NCI-H187 (cell line): ENCODE data around the gene OBSCN.

ENCODE experiments used
- DNase-seq, 2 experiments: peaks; one replicate each; lab custom pipeline; 2025; lab: John Stamatoyannopoulos, UW

Gene OBSCN

GRCh38 chr1:228370941-228371740, 163.3 kb downstream of the OBSCN start:
- no peak for DNase-seq

DNA sequence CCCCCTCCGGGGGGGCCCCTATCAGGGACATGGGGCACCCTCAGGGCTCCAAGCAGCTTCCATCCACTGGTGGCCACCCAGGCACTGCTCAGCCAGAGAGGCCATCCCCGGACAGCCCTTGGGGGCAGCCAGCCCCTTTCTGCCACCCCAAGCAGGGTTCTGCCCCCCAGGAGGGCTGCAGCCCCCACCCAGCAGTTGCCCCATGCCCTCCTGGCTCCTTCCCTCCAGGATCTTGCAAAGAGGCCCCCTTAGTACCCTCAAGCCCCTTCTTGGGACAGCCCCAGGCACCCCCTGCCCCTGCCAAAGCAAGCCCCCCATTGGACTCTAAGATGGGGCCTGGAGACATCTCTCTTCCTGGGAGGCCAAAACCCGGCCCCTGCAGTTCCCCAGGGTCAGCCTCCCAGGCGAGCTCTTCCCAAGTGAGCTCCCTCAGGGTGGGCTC, 163.9 kb downstream of the OBSCN start:
- DNase-seq, result no peak

DNA sequence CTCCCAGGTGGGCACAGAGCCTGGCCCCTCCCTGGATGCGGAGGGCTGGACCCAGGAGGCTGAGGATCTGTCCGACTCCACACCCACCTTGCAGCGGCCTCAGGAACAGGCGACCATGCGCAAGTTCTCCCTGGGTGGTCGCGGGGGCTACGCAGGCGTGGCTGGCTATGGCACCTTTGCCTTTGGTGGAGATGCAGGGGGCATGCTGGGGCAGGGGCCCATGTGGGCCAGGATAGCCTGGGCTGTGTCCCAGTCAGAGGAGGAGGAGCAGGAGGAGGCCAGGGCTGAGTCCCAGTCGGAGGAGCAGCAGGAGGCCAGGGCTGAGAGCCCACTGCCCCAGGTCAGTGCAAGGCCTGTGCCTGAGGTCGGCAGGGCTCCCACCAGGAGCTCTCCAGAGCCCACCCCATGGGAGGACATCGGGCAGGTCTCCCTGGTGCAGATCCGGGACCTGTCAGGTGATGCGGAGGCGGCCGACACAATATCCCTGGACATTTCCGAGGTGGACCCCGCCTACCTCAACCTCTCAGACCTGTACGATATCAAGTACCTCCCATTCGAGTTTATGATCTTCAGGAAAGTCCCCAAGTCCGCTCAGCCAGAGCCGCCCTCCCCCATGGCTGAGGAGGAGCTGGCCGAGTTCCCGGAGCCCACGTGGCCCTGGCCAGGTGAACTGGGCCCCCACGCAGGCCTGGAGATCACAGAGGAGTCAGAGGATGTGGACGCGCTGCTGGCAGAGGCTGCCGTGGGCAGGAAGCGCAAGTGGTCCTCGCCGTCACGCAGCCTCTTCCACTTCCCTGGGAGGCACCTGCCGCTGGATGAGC, 164.5 kb downstream of the OBSCN start:
- no peak for DNase-seq

DNA sequence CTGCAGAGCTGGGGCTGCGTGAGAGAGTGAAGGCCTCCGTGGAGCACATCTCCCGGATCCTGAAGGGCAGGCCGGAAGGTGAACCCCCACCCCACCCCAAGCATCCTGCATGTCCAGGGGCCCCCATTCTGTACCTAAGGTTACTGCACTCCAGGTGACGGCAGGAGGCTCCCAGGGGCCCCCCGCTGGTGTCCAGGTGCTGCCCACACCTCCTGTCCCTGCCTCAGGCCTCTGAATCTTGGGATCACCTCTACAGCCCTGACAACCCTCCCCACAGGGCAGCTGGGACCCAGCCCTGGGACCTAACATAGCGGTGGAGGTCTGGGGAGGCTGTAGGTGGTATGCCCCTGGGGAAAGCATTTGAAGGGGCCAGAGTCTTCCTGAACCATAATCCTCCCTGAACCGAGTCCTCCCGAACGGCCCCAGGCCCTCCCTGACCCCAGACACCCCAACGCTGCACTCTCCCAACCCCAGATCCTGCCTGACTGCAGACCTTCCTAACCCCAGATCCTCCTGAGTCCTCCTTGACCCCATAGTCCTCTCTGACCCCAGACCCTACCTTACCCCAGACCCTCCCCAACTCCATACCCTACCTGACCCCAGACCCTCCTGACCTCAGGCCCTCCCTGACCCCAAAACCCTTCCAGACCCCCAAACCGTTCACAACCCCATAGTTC, 165.3 kb downstream of the OBSCN start:
- no peak for DNase-seq

DNA sequence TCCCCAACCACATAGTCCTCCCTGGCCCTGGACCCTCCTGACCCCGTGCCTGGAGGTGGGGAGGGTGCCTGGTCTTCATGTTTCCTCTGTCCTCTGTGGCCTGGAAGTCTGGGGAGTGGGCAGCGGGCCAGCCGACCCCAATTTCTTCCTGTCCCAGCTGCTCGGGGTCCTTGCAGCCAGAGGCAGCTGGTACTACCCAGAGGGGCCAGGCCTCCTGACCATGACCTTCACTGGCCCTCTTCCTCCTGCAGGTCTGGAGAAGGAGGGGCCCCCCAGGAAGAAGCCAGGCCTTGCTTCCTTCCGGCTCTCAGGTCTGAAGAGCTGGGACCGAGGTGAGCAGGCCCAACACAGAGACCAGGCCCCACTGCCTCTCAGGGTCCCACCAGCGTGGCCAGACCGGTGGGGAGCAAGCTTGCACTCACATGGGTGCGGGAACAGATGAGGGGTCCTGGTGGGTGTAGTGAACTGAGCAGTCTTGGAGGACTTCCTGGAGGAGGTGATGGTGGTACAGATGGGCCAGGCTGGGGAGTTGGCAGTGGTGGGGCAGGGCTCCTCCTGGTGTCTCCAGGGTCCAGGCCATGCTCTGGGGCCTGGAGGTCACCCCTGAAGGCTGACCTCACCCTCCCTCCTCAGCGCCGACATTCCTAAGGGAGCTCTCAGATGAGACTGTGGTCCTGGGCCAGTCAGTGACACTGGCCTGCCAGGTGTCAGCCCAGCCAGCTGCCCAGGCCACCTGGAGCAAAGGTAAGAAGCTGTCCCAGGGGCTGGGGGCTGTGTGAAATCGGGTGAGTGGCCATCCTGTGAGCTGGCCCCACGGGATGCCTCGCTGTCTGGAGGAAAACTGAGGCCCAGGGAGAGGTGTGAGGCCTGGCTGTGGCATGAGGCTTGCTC, 166.1 kb downstream of the OBSCN start:
- no peak for DNase-seq

GRCh38 chr1:228374711-228375577, 167.1 kb downstream of the OBSCN start:
- DNase-seq, result no peak

GRCh38 chr1:228375578-228376261, 167.9 kb downstream of the OBSCN start:
- DNase-seq, result no peak

- DNase-seq, result no peak
Measured at GRCh38 chr1:228376262-228376628, 168.4 kb downstream of the OBSCN start.

GRCh38 chr1:228376651-228377631, 169.1 kb downstream of the OBSCN start:
- no peak for DNase-seq

DNA sequence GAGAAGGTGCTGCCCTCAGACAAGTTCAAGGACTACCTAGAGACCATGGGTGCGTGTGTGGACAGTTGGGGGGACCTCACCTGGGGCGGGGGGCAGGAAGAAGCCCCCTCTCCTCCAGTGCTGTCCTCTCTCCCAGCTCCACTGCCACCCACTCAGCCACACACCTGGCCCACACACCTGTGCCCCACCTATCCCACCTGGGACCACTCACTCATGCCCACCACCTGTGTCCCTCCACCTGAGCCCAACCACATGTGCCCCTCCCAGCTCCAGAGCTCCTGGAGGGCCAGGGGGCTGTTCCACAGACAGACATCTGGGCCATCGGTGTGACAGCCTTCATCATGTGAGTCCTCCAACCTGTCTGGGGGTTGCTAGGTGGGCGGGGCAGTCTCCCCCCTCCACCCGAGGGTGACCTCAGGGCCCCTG, 169.8 kb downstream of the OBSCN start:
- DNase-seq, result no peak

DNA sequence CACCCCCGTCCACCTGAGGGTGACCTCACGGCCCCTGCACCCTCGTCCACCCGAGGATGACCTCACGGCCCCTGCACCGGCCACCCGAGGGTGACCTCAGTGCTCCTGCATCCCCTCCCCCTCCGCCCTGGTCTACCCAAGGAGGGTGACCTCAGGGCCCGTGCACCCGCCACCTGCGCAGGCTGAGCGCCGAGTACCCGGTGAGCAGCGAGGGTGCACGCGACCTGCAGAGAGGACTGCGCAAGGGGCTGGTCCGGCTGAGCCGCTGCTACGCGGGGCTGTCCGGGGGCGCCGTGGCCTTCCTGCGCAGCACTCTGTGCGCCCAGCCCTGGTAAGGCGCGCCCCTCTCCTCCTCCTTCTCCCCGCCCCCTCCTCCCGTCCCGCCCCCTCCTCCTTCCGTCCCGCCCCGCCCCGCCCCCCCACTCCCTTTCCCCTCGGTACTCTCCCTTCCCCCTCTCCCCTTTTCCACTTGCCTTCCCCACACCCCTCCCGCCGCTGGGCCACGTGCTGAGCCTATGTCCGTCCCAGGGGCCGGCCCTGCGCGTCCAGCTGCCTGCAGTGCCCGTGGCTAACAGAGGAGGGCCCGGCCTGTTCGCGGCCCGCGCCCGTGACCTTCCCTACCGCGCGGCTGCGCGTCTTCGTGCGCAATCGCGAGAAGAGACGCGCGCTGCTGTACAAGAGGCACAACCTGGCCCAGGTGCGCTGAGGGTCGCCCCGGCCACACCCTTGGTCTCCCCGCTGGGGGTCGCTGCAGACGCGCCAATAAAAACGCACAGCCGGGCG, 170.4 kb downstream of the OBSCN start:
- no peak for DNase-seq

- no peak for DNase-seq
Measured at GRCh38 chr1:228378873-228379460, 171.1 kb downstream of the OBSCN start.

DNA sequence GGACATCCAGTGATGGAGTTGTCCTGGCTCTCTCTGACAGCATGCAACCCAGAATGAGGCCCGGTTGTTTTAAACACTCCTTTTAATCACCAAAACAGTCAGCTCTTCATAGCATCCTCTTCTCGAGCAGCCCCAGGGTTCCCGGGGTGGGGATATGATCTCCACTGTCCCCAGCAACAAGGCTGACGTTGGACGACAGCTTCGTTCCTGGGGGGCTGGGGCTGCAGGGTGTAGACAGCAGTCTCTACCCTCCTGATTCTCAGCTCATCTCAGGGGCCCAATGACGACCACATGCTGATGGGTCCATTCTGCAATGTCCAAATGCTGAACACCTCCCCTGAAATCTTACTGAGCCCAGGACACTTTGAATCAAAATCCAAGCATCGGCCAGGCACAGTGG, 171.8 kb downstream of the OBSCN start:
- DNase-seq, result no peak

DNA sequence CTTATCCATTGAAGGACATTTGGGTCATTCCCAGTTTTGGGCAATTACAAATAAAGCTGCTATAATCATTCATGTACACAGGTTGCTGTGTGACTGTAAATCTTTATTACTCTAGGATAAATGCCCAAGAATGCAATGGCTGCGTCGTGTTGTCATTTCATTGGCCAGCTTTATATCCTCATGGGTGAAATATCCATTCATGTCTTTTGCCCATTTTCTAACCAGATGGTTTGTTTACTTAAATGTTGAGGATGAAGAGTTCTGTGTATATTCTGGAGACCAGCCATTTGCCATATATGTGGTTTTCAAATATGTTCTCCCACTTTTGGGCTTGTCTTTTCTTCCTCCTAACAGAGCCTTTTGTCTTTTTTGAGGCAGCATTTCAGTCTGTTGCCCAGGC, 173.5 kb downstream of the OBSCN start:
- DNase-seq, result no peak

DNA sequence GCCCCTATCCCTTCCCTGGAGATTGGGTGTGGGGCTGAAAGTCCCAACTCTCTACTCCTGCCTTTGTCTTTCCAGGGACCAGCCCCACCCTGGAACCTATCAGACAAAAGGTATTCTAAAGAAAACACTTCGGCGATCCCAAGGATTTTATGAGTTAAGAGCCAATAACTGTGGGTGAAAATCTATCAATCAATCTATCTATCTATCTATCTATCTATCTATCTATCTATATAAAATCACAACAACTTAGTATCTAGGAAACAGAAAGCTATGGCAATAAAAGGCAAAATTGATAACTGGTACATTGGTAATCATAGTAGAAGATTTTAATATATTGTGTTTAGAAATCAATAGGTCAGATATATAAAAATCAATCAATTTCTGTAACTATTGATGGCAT, 175.9 kb downstream of the OBSCN start:
- no peak for DNase-seq

DNA sequence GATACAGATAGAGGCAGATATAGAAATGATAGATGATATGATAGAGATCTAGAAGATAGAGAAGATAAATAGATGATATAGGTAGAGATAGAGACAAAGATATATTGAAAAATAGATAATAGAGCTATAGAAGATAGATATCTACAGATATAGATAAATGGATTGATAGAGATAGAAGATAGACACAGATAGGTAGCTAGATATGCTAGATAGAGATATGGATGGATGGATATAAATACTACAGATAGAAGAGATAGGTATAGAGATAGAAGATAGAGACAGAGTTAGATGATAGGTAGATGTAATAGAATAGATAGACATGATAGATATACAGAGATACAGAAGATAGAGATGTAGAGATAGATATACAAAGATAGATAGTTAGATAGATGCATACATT, 177.4 kb downstream of the OBSCN start:
- DNase-seq, result no peak

- no peak for DNase-seq
Measured at GRCh38 chr1:228387321-228387720, 179.5 kb downstream of the OBSCN start.

DNA sequence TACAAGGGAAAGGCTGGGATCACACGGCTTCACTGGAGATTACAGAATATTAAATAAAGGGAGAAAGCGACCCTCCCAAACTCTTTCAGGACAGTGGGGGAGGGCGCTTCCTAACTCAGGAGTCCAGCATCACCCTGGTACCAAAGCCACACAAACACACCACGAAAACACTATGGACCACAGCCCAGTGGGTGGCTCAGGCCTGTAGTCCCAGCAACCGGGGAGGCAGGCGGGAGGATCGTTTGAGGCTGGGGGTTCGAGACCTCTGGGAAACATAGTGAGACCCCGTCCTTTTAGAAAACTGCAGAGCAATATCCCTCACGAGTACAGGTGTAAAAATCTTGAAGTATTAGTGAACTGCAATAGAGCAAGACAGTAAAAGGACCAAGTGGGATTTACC, 182.8 kb downstream of the OBSCN start:
- DNase-seq, result no peak
